Measurements from ENCODE around the gene WFDC5. TPM values are rescaled to one million over a fixed set of nuclear protein-coding genes. Genes with fewer than 3 reads are reported as not detected.
"Not testable (repeated sequence)": the region's sequence is repeated elsewhere in the genome, so short reads cannot be mapped to it uniquely, and the experiment has no call there.

The WFDC5 gene
- total RNA-seq, 3 donors from 2014 or later: not detected

GRCh38 chr20:45153752-45154151, 38.8 kb upstream of the WFDC5 start:
- ATAC-seq (no peak), DNase-seq (no peak)
- intact Hi-C loops (cut with DNase I, micrococcal nuclease): no loop called here
- TF ChIP-seq CTCF (IDR thresholded peaks at IDR 0.05): no peak
- H3K36me3 ChIP-seq (ENCODE audit: low read depth): no peaks in the 10 kb centered on the region
- H3K4me3 ChIP-seq: no peak overlapping the region
- peaks cover 7% of the 10 kb centered on the region for H3K9me3 ChIP-seq
- peaks cover 4% of the 10 kb centered on the region for H3K4me1 ChIP-seq (ENCODE audit: low read depth)

- intact Hi-C loops (cut with DNase I, micrococcal nuclease): no loop called here
- Histone ChIP-seq H3K4me1 (ENCODE audit: low read depth) (peaks cover 4% of the 10 kb centered on the region), H3K36me3 (ENCODE audit: low read depth) (no peaks in the 10 kb centered on the region), H3K9me3 (peaks cover 7% of the 10 kb centered on the region), H3K4me3 (no peak overlapping the region)
- TF ChIP-seq CTCF (IDR thresholded peaks at IDR 0.05): no peak
- DNase-seq (no peak), ATAC-seq (no peak)
These were observed 38.2 kb upstream of the WFDC5 start for GRCh38 chr20:45153147-45153546.

- intact Hi-C loops (cut with DNase I, micrococcal nuclease): no loop called here
- H3K36me3 ChIP-seq (ENCODE audit: low read depth): no peaks in the 10 kb centered on the region
- H3K9me3 ChIP-seq: peaks cover 7% of the 10 kb centered on the region
These were observed 37.4 kb upstream of the WFDC5 start for GRCh38 chr20:45152405-45152804.

GRCh38 chr20:45149062-45149461, 34.1 kb upstream of the WFDC5 start:
- intact Hi-C loops (cut with DNase I, micrococcal nuclease): no loop called here
- H3K36me3 ChIP-seq (ENCODE audit: low read depth): no peaks in the 10 kb centered on the region
- no peaks in the 10 kb centered on the region for H3K4me1 ChIP-seq (ENCODE audit: low read depth)
- DNase-seq (no peak), ATAC-seq (no peak)
- no peak for TF ChIP-seq CTCF (IDR thresholded peaks at IDR 0.05)
- no peak overlapping the region for H3K4me3 ChIP-seq
- H3K9me3 ChIP-seq: no peaks in the 10 kb centered on the region

More at GRCh38 chr20:45152405-45152804, 37.4 kb upstream of the WFDC5 start:
- peaks cover under 1% of the 10 kb centered on the region for H3K4me1 ChIP-seq (ENCODE audit: low read depth)
- ATAC-seq (no peak), DNase-seq (no peak)
- no peak for TF ChIP-seq CTCF (IDR thresholded peaks at IDR 0.05)
- no peak overlapping the region for H3K4me3 ChIP-seq

- Histone ChIP-seq H3K4me1 (ENCODE audit: low read depth) (peaks cover 13% of the 10 kb centered on the region), H3K4me3 (no peak overlapping the region), H3K36me3 (ENCODE audit: low read depth) (no peaks in the 10 kb centered on the region), H3K9me3 (no peaks in the 10 kb centered on the region)
- no peak for TF ChIP-seq CTCF (IDR thresholded peaks at IDR 0.05)
- intact Hi-C loops (cut with DNase I, micrococcal nuclease): no loop called here
- DNase-seq: no peak
- no peak for ATAC-seq
These were observed 25.9 kb upstream of the WFDC5 start for GRCh38 chr20:45140836-45141235.

GRCh38 chr20:45139733-45140375, 24.9 kb upstream of the WFDC5 start:
- H3K4me1 ChIP-seq (ENCODE audit: low read depth): peaks cover 13% of the 10 kb centered on the region
- H3K9me3 ChIP-seq; intact Hi-C loops (cut with DNase I, micrococcal nuclease); H3K4me3 ChIP-seq; H3K36me3 ChIP-seq (ENCODE audit: low read depth); DNase-seq; ATAC-seq: not testable (repeated sequence)

All from mucosa of descending colon (tissue), 3 donors.